ENCODE data around the gene MAGEF1.

Gene MAGEF1

GRCh38 chr3:184739594-184740505, 28.0 kb upstream of the MAGEF1 start:
- Histone ChIP-seq H3K4me3 (ENCODE audit: low read depth, low read length) (no peak overlapping the region), H3K9ac (ENCODE audit: low read depth, low read length) (no peak overlapping the region), H3K9me3 (ENCODE audit: control insufficient read depth, insufficient read depth, low read length) (no peaks in the 10 kb centered on the region), H3K4me1 (ENCODE audit: control insufficient read depth, insufficient read depth, low read length) (peaks cover 3% of the 10 kb centered on the region), H3K27me3 (ENCODE audit: control insufficient read depth, insufficient read depth, low read length) (no peaks in the 10 kb centered on the region), H3K36me3 (ENCODE audit: control insufficient read depth, insufficient read depth, low read length) (no peaks in the 10 kb centered on the region)

DNA sequence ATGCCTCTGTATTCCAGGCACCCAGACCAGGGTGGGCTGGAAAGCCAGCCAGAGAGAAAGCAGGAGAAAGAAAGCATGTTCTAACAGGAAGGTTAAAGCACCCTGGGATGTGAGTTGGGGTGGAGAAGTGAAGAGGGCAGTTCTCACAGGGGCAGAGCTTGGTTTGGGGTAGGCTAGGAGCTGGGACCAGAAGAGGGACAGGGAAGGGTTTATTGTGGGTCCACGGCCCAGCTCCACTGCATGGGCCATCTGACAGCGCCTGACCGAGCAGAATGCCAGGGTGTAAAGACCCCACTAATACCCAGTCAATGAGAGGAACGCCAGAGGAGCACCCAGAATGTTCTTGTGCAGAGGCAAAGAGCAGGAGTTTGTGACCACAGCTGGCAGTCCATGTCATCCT, 27.1 kb upstream of the MAGEF1 start:
- H3K9ac ChIP-seq (ENCODE audit: low read depth, low read length): no peak overlapping the region
- no peaks in the 10 kb centered on the region for H3K27me3 ChIP-seq (ENCODE audit: control insufficient read depth, insufficient read depth, low read length)

GRCh38 chr3:184738506-184738890, 26.6 kb upstream of the MAGEF1 start:
- Histone ChIP-seq H3K9me3 (ENCODE audit: control insufficient read depth, insufficient read depth, low read length) (no peaks in the 10 kb centered on the region), H3K4me3 (ENCODE audit: low read depth, low read length) (no peak overlapping the region), H3K36me3 (ENCODE audit: control insufficient read depth, insufficient read depth, low read length) (no peaks in the 10 kb centered on the region)

More for the DNA sequence above, 27.1 kb upstream of the MAGEF1 start:
- H3K4me1 ChIP-seq (ENCODE audit: control insufficient read depth, insufficient read depth, low read length): peaks cover 3% of the 10 kb centered on the region
- H3K9me3 ChIP-seq (ENCODE audit: control insufficient read depth, insufficient read depth, low read length): no peaks in the 10 kb centered on the region
- no peaks in the 10 kb centered on the region for H3K36me3 ChIP-seq (ENCODE audit: control insufficient read depth, insufficient read depth, low read length)
- no peak overlapping the region for H3K4me3 ChIP-seq (ENCODE audit: low read depth, low read length)

DNA sequence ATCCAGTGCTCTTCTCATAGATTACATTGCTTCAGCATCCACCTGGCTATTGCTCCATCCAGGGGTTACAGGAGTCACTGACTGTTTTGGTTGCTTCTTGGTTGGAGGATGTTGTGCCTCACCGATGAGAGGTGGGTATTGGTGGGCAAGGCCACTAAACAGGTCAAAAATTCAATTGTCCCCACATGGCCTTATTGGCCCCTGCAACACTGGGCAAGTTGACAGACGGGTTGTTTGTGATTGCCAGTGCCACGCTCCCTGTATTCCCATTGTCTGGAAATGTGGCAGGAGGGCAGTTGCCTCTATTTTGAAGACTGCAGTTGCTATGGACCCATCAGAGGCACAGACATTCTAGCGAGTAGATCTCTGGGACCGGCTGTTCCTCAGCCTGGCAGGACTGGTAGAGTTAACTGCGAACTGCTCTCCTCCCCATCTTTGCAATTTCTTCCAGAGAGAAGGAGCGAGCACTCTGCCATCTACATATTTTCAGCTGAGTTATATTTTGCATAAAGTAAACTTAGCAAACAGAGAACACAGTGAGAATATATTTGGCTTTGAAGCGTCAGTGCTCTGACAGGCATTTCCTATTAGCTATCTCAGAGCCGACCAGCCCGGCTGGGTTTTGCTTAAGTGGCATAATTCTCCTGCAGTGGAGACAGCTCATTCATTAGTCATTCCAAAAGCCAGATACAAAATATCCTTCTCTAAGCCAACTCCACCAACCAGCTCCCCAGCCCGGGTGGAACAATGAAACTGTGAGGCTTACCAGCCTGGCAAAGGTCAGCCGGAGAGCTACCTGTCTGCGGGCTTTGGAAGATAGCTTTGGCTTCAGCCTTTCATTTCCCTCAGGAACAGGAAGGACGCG, 26.0 kb upstream of the MAGEF1 start:
- no peak overlapping the region for H3K4me3 ChIP-seq (ENCODE audit: low read depth, low read length)
- H3K4me1 ChIP-seq (ENCODE audit: control insufficient read depth, insufficient read depth, low read length): peaks cover 1% of the 10 kb centered on the region
- no peaks in the 10 kb centered on the region for H3K36me3 ChIP-seq (ENCODE audit: control insufficient read depth, insufficient read depth, low read length)
- no peaks in the 10 kb centered on the region for H3K9me3 ChIP-seq (ENCODE audit: control insufficient read depth, insufficient read depth, low read length)
- no peak overlapping the region for H3K9ac ChIP-seq (ENCODE audit: low read depth, low read length)
- no peaks in the 10 kb centered on the region for H3K27me3 ChIP-seq (ENCODE audit: control insufficient read depth, insufficient read depth, low read length)

More at GRCh38 chr3:184738506-184738890, 26.6 kb upstream of the MAGEF1 start:
- Histone ChIP-seq H3K4me1 (ENCODE audit: control insufficient read depth, insufficient read depth, low read length) (peaks cover 3% of the 10 kb centered on the region), H3K27me3 (ENCODE audit: control insufficient read depth, insufficient read depth, low read length) (no peaks in the 10 kb centered on the region), H3K9ac (ENCODE audit: low read depth, low read length) (no peak overlapping the region)

- Histone ChIP-seq H3K4me3 (ENCODE audit: low read depth, low read length) (no peak overlapping the region), H3K27me3 (ENCODE audit: control insufficient read depth, insufficient read depth, low read length) (no peaks in the 10 kb centered on the region), H3K9ac (ENCODE audit: low read depth, low read length) (no peak overlapping the region)
Measured at GRCh38 chr3:184737063-184737462, 25.2 kb upstream of the MAGEF1 start.

GRCh38 chr3:184734903-184735701, 23.2 kb upstream of the MAGEF1 start:
- Histone ChIP-seq H3K36me3 (ENCODE audit: control insufficient read depth, insufficient read depth, low read length) (no peaks in the 10 kb centered on the region), H3K4me1 (ENCODE audit: control insufficient read depth, insufficient read depth, low read length) (no peaks in the 10 kb centered on the region), H3K9ac (ENCODE audit: low read depth, low read length) (no peak overlapping the region)

More at GRCh38 chr3:184737063-184737462, 25.2 kb upstream of the MAGEF1 start:
- Histone ChIP-seq H3K36me3 (ENCODE audit: control insufficient read depth, insufficient read depth, low read length) (no peaks in the 10 kb centered on the region), H3K4me1 (ENCODE audit: control insufficient read depth, insufficient read depth, low read length) (no peaks in the 10 kb centered on the region), H3K9me3 (ENCODE audit: control insufficient read depth, insufficient read depth, low read length) (no peaks in the 10 kb centered on the region)

GRCh38 chr3:184733971-184734608, 22.2 kb upstream of the MAGEF1 start:
- Histone ChIP-seq H3K9ac (ENCODE audit: low read depth, low read length) (no peak overlapping the region), H3K4me1 (ENCODE audit: control insufficient read depth, insufficient read depth, low read length) (no peaks in the 10 kb centered on the region), H3K27me3 (ENCODE audit: control insufficient read depth, insufficient read depth, low read length) (no peaks in the 10 kb centered on the region), H3K9me3 (ENCODE audit: control insufficient read depth, insufficient read depth, low read length) (no peaks in the 10 kb centered on the region), H3K36me3 (ENCODE audit: control insufficient read depth, insufficient read depth, low read length) (no peaks in the 10 kb centered on the region), H3K4me3 (ENCODE audit: low read depth, low read length) (no peak overlapping the region)

More at GRCh38 chr3:184734903-184735701, 23.2 kb upstream of the MAGEF1 start:
- Histone ChIP-seq H3K27me3 (ENCODE audit: control insufficient read depth, insufficient read depth, low read length) (no peaks in the 10 kb centered on the region), H3K4me3 (ENCODE audit: low read depth, low read length) (no peak overlapping the region), H3K9me3 (ENCODE audit: control insufficient read depth, insufficient read depth, low read length) (no peaks in the 10 kb centered on the region)

DNA sequence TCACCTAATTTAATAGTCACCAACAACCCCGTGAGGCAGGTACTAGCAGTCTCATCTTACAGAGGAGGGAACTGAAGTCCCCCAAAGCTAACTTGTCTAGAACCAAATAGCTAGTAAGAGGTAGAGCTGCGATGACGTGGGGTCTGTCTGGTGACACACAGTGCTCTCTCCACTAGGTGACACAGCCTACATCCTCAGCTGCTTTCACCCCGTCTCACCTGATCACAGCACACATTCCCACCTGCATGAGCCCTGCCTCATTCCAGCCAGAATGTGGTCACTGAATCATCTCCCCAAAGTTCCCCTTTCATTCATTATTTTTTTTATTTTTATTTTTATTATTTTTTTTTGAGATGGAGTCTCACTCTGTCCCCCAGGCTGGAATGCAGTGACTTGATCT, 21.3 kb upstream of the MAGEF1 start:
- Histone ChIP-seq H3K9ac (ENCODE audit: low read depth, low read length) (no peak overlapping the region), H3K4me3 (ENCODE audit: low read depth, low read length) (no peak overlapping the region), H3K27me3 (ENCODE audit: control insufficient read depth, insufficient read depth, low read length) (no peaks in the 10 kb centered on the region), H3K36me3 (ENCODE audit: control insufficient read depth, insufficient read depth, low read length) (no peaks in the 10 kb centered on the region), H3K9me3 (ENCODE audit: control insufficient read depth, insufficient read depth, low read length) (no peaks in the 10 kb centered on the region), H3K4me1 (ENCODE audit: control insufficient read depth, insufficient read depth, low read length) (no peaks in the 10 kb centered on the region)

DNA sequence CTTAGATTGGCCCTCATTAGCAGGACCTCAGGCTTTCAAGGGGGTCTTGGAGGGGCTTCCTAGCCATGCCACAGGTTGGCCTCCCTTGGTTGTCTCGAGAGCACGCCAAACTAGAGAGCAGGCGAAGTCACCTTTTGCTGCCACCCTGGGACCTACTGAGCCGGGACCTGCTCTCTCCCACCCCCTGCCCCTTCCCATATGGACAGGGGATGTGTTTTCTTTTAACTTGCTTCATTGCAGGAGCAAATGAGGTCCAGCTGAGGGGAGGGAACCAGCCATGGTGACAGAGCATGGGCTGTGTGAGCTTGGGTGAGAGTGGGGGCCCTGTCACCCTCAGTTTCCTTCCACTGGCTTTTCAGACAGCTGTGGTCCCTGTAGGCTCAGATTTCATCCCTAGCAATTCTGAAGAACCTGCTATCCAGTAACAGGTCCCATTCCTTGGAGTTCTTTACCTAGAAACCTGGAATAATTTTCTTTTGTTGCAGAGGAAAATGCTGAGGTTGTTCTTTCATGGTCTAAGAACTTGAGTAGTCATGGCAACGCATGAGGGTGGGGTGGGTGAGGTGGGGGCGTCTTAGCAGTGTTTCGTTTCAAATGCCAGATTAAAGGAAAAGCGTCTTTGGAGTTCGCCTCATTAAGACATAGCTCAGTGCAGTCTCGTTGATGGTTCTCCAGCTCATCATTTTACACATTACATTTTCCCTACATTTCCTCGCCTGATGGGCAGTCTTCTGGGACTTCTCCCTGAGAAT, 20.1 kb upstream of the MAGEF1 start:
- Histone ChIP-seq H3K4me1 (ENCODE audit: control insufficient read depth, insufficient read depth, low read length) (peaks cover 2% of the 10 kb centered on the region), H3K9me3 (ENCODE audit: control insufficient read depth, insufficient read depth, low read length) (no peaks in the 10 kb centered on the region), H3K4me3 (ENCODE audit: low read depth, low read length) (no peak overlapping the region), H3K9ac (ENCODE audit: low read depth, low read length) (no peak overlapping the region), H3K36me3 (ENCODE audit: control insufficient read depth, insufficient read depth, low read length) (no peaks in the 10 kb centered on the region), H3K27me3 (ENCODE audit: control insufficient read depth, insufficient read depth, low read length) (no peaks in the 10 kb centered on the region)

- no peak overlapping the region for H3K4me3 ChIP-seq (ENCODE audit: low read depth, low read length)
- no peaks in the 10 kb centered on the region for H3K27me3 ChIP-seq (ENCODE audit: control insufficient read depth, insufficient read depth, low read length)
- H3K9ac ChIP-seq (ENCODE audit: low read depth, low read length): no peak overlapping the region
- no peaks in the 10 kb centered on the region for H3K9me3 ChIP-seq (ENCODE audit: control insufficient read depth, insufficient read depth, low read length)
- H3K4me1 ChIP-seq (ENCODE audit: control insufficient read depth, insufficient read depth, low read length): peaks cover 2% of the 10 kb centered on the region
- no peaks in the 10 kb centered on the region for H3K36me3 ChIP-seq (ENCODE audit: control insufficient read depth, insufficient read depth, low read length)
Measured at GRCh38 chr3:184730924-184731323, 19.1 kb upstream of the MAGEF1 start.

Measured in iPS-15b (cell line).